ENCODE measurements around the gene LCTL.

The LCTL gene

GRCh38 chr15:66563126-66563525, 2.7 kb downstream of the LCTL start:
- ChIA-PET POLR2A (no interaction called here), CTCF (no interaction called here)
- no peak for DNase-seq (ENCODE audit: extremely low spot score)
- TF ChIP-seq CTCF (IDR thresholded peaks at IDR 0.05; ENCODE audit: control extremely low read depth, extremely low read depth, low read depth, missing control alignments), result no peak

DNA sequence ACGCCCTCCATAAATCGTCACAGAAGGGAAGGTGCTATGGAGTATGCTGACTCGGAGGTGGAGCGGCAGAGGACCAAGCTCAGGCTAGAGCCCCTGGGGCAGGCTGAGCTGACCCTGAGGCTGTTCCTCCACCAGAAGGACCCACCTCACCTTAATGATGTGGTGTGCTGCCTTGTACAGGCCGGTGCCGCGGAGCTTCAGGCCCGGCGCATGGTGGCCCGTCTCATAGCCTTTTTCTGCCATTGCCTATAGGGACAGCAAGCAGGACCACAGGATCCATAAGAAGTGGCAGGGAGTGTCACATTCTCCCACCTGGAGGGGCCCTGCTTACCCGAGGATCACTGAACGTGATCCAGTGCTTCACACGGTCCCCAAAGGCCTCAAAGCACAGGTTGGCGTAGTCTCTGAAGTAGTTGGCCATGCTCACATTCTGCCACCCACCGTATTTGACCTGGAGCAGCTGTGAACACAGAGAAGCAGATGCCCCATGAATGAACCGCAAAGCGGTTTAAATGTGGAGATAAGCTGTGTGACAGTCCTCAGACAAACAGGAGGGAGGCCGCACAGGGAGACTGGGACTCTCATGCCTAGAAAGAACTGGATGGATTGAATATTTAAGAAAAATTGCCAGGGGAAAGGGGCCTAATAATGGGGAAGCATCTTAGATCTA, 4.8 kb downstream of the LCTL start:
- no peak for DNase-seq (ENCODE audit: extremely low spot score)
- POLR2A ChIA-PET, result no interaction called here
- TF ChIP-seq CTCF (IDR thresholded peaks at IDR 0.05; ENCODE audit: control extremely low read depth, extremely low read depth, low read depth, missing control alignments), result no peak
- CTCF ChIA-PET, result interaction anchor here (1.1 to 1.2 kb wide), 2 partner anchors 10 to 290 kb away, joined by 3 read pairs; no protein-coding TSS in a partner anchor

GRCh38 chr15:66558271-66558670, 7.5 kb downstream of the LCTL start:
- CTCF ChIA-PET, result interaction anchor here (0.9 to 1.5 kb wide), 2 partner anchors 8 to 14 kb away, joined by 3 to 7 read pairs; partner anchors contain the start of gene LCTL

GRCh38 chr15:66555685-66556084, 10.1 kb downstream of the LCTL start:
- ChIA-PET POLR2A (no interaction called here), CTCF (no interaction called here)

More at GRCh38 chr15:66558271-66558670, 7.5 kb downstream of the LCTL start:
- no peak for DNase-seq (ENCODE audit: extremely low spot score)
- POLR2A ChIA-PET, result no interaction called here
- TF ChIP-seq CTCF (IDR thresholded peaks at IDR 0.05; ENCODE audit: control extremely low read depth, extremely low read depth, low read depth, missing control alignments), result no peak

DNA sequence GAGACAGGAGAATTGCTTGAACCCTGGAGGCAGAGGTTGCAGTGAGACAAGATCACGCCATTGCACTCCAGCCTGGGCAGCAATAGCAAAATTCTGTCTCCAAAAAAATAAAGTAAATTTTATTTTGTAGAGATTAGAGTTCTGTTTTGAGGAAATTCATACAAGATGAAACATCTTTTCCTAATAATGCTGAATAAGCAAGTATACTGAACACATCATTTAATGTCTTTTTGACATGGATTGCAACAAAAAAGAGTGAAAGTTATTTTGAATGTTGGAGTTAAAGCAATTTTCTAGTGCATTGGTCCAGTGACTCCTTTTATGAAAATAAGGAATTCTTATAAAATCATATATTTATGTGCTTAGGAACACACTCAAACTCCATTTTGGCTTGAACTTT, 20.5 kb downstream of the LCTL start:
- DNase-seq (ENCODE audit: extremely low spot score), result no peak
- ChIA-PET POLR2A (no interaction called here), CTCF (no interaction called here)
- no peak for TF ChIP-seq CTCF (IDR thresholded peaks at IDR 0.05; ENCODE audit: control extremely low read depth, extremely low read depth, low read depth, missing control alignments)

More at GRCh38 chr15:66555685-66556084, 10.1 kb downstream of the LCTL start:
- no peak for DNase-seq (ENCODE audit: extremely low spot score)
- no peak for TF ChIP-seq CTCF (IDR thresholded peaks at IDR 0.05; ENCODE audit: control extremely low read depth, extremely low read depth, low read depth, missing control alignments)

- ChIA-PET POLR2A (no interaction called here), CTCF (interaction anchor here (0.9 kb wide), 1 partner anchor 11 kb away, joined by 3 read pairs; no protein-coding TSS in a partner anchor)
- DNase-seq (ENCODE audit: extremely low spot score), result no peak
- no peak for TF ChIP-seq CTCF (IDR thresholded peaks at IDR 0.05; ENCODE audit: control extremely low read depth, extremely low read depth, low read depth, missing control alignments)
These were observed 22.9 kb downstream of the LCTL start for GRCh38 chr15:66542896-66543295.

Data from GM10248 (cell line).